HG02840 (cell line): ENCODE results near the gene BCAR3.
"Not testable (repeated sequence)": the region's sequence is repeated elsewhere in the genome, so short reads cannot be mapped to it uniquely, and the experiment has no call there.

Experiments used
- ATAC-seq: cut with Tn5 transposase; IDR thresholded peaks from one replicate; pipeline ENCODE4 v1.9.1; 2021; ENCODE audit warnings: mild to moderate bottlenecking, moderate library complexity, moderate number of reproducible peaks; ENCODE audit not compliant: unreplicated experiment, low FRiP score

The BCAR3 gene

GRCh38 chr1:93690341-93690740 lies 8.7 kb upstream of the BCAR3 start:
- no peak for ATAC-seq

GRCh38 chr1:93689521-93690223 lies 8.0 kb upstream of the BCAR3 start:
- ATAC-seq: no peak

- no peak for ATAC-seq
Measured at GRCh38 chr1:93687542-93687941, 5.9 kb upstream of the BCAR3 start.

GRCh38 chr1:93686504-93687250 lies 5.0 kb upstream of the BCAR3 start:
- no peak for ATAC-seq

GRCh38 chr1:93685918-93686317 lies 4.3 kb upstream of the BCAR3 start:
- no peak for ATAC-seq

- no peak for ATAC-seq
Measured at GRCh38 chr1:93683234-93683633, 1.6 kb upstream of the BCAR3 start.

- no peak for ATAC-seq
Measured at GRCh38 chr1:93681989-93682412, 364 bp upstream of the BCAR3 start.

GRCh38 chr1:93680420-93681100 lies 1.1 kb downstream of the BCAR3 start:
- peak; percentile 68 for ATAC-seq

GRCh38 chr1:93680076-93680419 lies 1.6 kb downstream of the BCAR3 start:
- ATAC-seq: no peak

- ATAC-seq: no peak
Measured at GRCh38 chr1:93679546-93679945, 2.1 kb downstream of the BCAR3 start.

GRCh38 chr1:93678946-93679480 lies 2.6 kb downstream of the BCAR3 start:
- ATAC-seq: no peak

- no peak for ATAC-seq
Measured at GRCh38 chr1:93678491-93678890, 3.1 kb downstream of the BCAR3 start.

- ATAC-seq: no peak
Measured at GRCh38 chr1:93677729-93678128, 3.9 kb downstream of the BCAR3 start.

- ATAC-seq: no peak
Measured at GRCh38 chr1:93676427-93676826, 5.2 kb downstream of the BCAR3 start.

GRCh38 chr1:93675931-93676330 lies 5.7 kb downstream of the BCAR3 start:
- no peak for ATAC-seq

- no peak for ATAC-seq
Measured at GRCh38 chr1:93675271-93675670, 6.4 kb downstream of the BCAR3 start.

GRCh38 chr1:93674071-93674470 lies 7.6 kb downstream of the BCAR3 start:
- ATAC-seq: not testable (repeated sequence)

GRCh38 chr1:93673163-93673829 lies 8.3 kb downstream of the BCAR3 start:
- no peak for ATAC-seq

GRCh38 chr1:93672477-93673162 lies 9.0 kb downstream of the BCAR3 start:
- no peak for ATAC-seq

GRCh38 chr1:93672069-93672468 lies 9.6 kb downstream of the BCAR3 start:
- ATAC-seq: no peak
